GM18499 (cell line): Measurements from ENCODE around the gene ABCB6.

Experiments
- ATAC-seq: cut with Tn5 transposase; IDR thresholded peaks from one replicate; pipeline ENCODE4 v1.9.1; 2021; ENCODE audit warnings: moderate number of reproducible peaks; ENCODE audit not compliant: insufficient read depth, unreplicated experiment

Gene ABCB6

DNA sequence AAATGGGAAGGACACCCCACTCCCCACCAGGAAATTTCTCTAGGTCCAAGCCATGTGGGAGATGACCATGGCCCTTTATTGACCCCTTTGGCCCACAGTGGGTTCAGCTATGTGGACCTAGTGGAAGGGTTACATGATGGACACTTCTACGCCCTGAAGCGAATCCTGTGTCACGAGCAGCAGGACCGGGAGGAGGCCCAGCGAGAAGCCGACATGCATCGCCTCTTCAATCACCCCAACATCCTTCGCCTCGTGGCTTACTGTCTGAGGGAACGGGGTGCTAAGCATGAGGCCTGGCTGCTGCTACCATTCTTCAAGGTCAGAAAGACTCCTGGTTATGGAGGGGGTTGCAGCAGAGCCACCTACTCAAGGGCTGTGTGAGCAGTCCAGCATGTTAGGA is 27.8 kb upstream of the ABCB6 start:
- no peak for ATAC-seq

DNA sequence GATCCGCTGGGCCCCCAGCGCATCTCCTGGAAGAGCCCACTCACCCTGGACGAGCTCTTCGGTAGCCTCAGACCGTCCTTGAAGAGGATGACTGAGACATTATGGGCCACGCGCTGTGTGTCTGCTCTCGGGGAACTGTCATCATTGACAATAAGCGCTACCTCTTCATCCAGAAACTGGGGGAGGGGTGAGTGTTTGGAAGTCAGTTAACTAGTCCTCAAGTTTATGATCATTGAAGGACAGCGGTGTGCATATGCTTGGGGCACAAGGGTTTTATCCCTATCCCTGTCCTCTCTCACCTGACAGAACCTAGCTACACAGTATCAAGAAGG is 27.1 kb upstream of the ABCB6 start:
- ATAC-seq = no peak

DNA sequence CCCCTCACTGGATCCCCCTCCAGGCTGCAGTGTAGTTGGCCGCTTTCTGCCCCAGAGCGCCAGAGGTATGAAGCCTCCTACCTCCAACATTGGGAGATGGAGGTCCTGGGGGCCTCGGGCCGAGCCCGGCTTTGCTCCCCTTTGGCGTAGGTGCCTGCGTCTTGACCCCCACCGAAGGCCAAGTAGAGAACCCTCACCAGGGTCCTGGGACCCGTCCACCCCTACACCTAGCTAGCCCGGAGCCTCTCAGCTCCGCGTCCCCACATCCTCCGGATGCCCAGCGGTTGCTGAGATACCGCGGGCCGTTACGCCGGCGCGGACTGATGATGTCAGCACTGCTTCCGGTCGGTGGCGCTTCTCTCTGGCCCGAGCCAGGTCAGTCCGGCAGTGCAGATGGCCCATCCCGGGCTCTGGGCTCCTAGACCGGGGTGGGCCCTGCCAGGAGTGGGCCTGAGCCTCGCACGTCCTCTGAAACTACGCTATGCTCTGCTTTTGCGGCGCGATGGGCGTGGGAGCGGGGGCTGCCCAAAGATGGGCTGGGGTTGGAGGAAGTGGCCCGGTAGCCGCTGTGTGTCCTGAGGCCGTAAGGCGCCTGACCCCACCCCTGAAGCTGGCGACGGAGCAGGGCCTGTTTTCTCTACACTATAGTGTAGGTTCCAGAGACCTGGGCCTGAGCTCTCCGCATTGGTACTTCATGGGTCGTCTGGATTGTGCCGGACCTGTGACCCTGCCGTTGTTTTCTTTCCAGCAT is 26.6 kb upstream of the ABCB6 start, which contains the start of the genes GLB1L and STK16:
Gene GLB1L (minus strand): TSS at position 297 of the 751 bp plus-strand sequence. CDS start 1,871 bp downstream, outside the sequence.
Gene STK16 (plus strand): TSS at position 332 of the 751 bp plus-strand sequence. CDS start 521 bp downstream, outside the sequence.
- peak; percentile 51 for ATAC-seq

DNA sequence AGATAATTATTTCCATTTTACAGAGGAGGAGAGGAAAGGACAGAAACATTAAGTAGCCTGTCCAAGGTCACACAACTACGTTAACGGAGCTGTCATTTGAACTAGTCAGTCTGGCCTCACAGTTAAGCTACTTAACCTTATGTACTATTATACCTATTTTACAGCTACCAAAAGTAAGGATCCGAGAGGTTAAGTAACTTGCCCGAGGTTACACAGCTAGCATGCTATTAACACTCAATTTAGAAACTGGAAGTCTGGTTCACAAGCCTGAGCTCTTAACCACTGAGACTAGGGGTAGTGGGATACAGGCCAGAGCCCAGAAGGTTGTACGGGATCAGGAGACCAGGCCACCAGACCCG is 26.0 kb upstream of the ABCB6 start:
- no peak for ATAC-seq

DNA sequence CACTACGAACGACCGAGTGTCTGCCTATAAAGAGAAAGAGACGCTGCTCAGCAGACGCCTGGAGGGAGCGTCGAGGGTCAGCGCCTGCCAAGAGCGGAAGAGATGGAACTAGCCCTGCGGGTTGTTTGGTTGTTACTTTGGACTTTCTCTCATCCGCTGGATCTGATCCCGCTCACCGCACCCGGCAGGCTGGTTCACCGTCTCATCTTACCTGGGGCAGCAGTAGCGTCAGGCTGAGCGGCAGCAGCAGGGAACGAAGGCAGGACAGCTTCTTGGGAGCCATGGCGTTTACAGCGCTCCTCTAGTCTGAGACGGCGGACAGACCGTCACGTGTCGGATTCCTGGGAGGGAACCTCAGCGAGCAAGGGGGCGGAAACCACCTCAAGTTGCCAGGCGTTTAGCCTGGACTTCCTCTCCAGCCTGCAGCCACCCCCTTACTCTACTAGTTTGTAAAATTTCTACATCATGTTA is 24.6 kb upstream of the ABCB6 start:
- no peak for ATAC-seq

DNA sequence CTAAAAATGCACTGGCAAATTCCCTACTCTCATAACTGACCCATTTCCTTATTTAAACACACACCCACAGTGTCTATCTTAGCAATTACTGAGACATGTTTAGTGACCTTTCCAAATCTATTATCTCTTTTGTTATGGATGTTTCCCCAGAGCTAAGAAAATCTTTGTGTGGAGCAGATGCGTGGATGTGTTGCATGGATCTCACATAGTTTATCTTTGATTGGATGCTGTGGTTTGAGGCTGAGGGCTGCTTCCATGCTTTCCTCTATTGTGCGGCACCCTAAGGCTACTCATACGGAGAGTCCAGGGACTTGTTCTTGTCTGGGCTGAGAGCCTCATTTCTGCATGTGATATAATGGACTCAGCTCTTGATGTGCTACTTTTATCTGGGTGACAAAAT is 15.6 kb upstream of the ABCB6 start:
- no peak for ATAC-seq

DNA sequence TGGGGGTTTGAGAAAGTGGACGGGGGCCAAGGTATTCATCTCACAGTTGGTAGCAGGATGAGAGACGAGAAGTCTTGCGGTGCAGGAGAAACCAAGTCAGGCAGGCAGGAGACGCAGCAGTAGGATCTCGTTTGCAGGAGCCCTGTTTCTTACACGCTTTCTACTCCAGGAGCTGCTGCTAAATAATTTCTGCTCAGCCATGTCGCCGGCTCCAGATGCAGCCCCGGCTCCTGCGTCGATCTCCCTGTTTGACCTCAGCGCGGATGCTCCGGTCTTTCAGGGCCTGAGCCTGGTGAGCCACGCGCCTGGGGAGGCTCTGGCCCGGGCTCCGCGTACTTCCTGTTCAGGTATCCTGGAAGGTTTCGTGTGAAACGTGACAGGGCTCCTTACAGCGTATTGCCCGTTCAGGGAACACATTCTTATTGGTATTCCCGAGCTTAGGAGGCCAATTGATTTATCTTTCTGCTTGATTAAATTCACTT is 11.3 kb upstream of the ABCB6 start:
- ATAC-seq = no peak

DNA sequence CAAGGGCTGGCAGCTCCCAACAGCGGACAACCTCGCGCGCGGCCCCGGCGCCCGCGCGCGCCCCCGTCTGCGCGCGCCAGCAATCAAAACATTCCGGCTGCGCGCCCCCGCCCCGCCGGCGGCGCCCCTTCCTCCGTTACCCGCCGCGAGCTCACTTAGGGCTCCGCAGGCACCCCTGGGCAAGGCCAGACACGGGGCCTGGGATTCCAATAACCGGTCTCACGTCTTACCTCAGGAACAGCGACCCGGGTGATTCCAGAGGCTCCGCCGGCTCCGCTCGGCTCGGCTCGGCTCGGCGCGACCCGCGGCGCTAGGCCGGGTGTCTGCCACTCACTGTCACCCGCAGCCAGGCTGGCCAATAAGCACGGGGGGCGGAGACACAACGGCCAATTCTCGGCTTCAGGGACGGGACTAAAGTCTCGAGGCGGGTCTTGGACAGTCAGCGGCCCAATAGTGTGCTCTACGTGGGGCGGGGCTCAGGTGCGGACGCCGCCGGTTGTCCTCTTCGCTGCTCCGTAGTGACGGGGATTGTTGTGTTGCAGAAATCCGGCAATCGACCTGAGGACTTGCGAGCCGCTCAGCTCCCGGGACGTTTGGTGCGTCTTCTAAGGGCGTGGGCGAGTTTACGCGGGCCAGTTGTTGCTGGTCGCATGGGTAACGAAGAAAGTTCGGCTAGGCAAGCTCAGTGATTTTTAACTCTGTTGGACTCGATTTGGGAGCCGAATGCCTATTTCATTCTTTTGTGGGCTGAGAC is 10.7 kb upstream of the ABCB6 start, which contains the start of the genes ANKZF1 and ATG9A:
Gene ANKZF1 (plus strand): TSS at position 502 of the 754 bp plus-strand sequence. CDS start 452 bp downstream, outside the sequence.
Gene ATG9A (minus strand): TSS at position 332 of the 754 bp plus-strand sequence. CDS start 1,612 bp downstream, outside the sequence.
- peak; percentile 93 for ATAC-seq

DNA sequence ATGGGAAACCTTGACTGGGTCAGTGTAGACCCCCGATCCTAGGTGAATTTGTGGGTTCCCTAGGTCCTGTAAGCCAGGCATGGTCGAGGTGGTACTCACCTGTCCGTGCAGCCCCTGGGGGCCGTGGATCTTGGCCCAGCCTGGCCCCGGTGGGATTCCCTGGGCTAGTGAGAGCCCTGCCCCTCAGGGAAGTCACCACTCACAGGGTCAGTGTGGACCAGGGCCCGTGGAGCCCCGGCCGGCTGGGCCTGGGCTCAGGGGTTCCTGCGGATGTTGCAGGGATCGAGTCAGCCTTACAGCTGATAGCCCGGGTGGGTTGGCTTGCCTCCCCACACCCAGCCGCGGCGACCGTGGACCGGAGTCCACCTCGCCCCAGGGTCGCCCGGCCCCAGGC is 10.2 kb upstream of the ABCB6 start:
- peak; percentile 2 for ATAC-seq

DNA sequence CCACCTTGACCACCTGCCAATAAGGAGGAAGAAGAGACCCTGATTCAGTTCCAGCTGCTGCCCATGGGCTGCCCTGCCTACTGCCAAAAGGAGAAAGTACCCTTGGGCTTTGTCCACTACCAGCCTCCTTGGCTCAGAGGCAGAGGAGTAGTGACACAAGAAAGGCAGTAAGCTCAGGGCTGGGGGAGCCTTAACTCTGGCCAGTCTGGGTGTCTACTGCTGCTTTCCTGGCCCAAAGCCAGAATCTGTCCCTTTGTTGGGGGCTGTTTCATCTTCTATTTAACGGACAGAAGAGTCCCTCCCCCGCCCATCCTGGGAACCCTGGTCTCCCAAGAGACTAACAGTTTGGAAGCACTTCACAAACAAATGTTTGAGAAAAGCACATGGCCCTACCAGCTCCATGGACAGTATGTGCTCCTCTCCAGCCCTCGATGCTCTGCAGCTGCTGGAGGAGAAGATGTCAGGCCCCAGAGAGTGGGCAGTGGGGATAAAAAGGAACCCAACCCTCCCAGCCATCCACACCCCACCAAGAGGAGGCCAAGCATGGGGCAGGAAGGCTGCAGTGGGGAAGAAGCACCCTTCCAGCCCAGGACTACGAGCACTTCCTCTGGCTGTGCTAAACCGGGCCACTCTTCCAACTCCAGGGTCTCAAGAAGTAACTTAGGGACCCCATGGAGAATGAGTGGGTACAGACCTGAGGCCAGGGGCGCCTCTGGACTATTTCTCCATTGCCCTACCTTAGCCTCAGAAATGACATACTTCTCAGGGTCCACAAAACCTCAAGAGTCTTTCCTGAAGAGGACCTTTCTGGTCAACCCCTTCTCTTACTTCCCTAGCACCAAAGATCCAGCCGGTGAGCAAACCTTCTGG is 9.5 kb upstream of the ABCB6 start:
- ATAC-seq = no peak

DNA sequence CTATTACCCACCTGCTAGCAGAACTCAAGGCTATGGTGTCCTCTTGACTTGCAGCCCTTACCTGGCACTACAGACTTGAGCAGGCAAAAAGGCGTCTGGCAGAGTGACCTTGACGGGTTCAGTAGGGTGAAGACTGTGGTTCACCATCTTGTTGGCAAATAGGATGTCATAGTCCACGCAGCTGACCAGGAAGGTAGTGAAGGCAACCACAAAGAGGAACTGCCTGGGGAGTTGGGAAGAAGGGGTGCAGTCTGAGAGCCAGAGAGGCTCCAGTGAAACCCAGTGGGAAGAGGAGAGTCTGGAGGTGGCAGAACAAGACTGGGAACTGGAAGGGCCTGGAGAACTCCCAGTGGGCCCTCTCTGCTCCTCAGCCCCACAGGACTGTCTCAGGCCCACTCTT is 6.6 kb upstream of the ABCB6 start:
- no peak for ATAC-seq

DNA sequence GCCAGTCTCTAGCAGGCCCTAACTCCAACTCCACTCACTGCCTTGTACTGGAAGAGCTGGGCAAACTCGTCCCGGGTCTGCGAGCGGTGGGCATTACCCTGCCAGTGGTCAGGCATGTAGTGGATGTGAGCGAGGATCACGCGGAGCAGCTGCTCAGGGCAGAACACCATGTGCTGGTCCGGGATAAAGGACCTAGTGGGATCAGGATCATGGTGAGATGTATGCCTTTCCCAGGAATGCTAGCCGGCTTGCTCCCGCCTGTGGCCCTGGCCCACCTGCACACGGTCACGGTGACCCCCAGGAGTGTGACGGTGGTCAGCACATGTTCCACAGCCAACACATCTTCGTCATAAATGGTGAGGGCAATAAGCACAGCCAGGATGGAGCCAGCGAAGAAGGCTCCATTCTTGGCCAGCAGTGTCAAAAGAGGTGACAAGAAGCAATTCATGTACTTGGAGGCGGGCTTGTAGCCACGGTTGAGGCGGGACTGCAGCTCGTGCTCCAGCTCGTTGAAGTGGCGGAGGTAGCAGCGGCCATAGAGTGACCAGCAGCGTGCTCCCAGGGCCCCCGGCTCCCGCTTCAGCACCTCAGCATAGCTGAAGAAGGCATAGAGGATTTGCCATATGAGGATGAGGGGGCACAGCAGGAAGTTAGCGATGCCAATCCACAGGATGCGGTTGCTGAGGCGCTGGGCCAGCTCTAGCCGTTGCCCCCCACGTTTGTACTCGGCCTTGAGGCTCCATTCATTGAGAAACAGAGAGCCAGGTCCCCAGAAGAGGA is 5.3 kb upstream of the ABCB6 start:
- no peak for ATAC-seq

DNA sequence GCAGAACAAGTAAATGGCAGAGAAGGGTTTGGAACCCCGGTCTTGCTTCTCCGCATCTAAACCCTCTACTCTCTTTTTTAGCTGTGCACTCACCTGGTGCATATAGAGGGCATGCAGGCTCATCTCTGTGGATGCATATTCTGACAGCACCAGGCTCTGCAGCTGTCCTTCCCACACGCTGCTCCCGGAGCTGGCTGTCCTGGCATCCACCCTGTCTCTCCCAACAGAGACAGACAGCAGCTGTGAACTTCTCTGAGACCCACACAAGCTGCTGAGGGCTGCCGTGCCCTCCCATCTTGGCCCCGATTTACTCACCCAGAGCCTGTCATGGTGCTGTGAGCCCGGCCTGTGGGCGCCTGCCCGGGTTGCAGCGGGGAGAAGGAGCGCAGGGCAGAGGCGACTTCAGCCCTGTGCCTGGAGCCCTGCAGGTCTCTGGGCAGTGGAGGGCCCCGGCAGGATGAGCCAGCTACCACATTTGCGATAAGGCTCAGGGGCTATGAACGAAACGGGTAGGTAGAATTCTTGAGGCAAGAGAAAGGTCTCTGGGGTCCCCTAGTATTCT is 3.3 kb upstream of the ABCB6 start:
- ATAC-seq = no peak

DNA sequence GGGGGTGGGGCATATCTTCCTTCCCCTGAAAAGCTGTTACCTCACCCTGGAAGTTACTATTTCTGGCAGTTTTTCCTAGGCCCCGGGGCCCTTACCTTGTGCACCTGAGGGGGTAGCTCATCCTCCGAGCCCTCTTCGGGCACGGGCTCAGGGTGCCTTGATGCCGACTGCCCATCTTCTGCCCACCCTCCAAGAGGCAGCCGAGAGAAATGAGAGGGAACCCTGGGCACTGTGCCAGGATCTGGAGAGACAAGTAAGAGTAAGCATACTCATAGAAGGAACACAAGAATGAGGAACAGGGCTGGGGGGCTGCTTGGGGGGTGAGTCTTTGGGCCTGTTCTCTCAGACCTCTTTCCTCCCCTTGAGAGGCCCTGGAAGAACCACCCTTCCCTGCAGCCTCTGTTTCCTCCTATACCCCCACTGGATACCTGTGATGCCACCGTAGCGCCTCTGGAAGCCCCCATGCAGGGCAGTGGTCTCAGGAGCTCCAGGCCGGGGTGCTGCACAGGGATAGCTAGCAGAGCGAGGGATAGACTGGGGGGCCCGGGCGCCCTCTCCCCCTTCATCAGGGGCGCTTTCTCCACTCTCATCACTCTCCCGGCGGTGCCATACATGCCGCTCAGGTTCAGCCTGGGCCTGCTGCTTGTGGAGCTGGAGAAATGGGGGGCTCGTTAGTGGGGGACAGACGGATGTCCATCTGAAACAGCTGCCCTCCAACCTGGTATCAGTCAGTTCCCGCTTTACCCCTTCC is 2.1 kb upstream of the ABCB6 start:
- no peak for ATAC-seq

DNA sequence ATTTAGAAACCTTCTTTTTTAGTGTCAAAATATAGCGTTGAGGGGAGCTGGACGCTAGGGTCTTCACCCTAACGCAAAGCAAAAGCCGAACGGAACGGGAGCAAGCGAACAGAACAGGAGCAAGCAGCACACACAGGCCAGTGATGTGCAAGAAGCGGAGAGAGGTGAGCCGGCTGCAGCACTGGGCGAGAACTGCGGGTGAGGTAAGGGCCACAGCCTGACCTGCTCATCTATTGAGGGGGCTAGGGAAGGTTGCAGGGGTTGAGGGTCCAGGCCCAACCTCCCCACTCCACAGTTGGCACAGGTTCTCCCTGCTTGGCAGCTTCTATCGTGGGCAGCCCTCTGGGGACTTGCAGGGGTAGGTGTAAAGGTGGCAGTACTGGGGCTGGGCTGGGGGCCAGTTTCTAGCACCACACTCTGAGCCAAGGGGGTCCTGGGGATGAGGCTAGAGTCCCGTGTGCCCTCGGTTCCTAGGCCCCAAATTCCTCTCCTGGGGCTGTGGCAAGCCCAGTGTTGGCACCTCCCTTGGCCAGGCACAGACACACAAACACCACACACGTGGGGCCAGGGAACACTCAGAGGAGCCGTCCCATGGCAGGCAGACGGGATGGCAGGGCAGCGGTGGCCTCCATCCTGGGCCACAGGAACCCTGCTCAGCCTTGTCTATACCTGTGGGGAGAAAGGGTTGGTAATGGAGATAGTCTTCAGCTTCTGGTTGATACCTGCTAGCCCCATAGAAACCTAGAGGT is 1.2 kb upstream of the ABCB6 start:
- no peak for ATAC-seq

DNA sequence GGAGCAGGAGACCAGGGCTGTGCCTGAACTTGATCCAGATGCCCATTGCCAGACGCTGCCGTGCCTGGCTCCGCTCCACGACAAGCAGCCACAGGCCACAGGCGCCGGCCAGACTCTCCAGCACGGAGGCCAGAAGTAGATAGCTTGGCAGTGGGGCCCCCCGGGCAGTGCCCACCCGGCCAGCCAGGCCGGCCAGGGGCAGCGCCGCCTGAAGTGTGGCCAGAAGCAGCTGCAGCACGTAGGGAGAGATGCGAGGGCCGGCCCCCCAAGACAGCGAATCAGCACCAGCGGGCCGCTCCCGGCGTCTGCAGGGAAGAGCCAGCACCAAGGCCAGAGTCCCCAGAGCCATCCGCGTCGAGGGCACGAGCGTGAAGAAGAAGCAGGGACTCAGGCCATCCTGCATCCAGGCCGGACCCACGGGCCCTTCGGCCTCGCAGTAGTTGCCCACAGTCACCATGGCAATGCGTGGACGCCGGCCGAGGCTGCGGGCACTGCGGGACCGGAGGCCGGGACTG is 484 bp downstream of the ABCB6 start:
- peak; percentile 11 for ATAC-seq

DNA sequence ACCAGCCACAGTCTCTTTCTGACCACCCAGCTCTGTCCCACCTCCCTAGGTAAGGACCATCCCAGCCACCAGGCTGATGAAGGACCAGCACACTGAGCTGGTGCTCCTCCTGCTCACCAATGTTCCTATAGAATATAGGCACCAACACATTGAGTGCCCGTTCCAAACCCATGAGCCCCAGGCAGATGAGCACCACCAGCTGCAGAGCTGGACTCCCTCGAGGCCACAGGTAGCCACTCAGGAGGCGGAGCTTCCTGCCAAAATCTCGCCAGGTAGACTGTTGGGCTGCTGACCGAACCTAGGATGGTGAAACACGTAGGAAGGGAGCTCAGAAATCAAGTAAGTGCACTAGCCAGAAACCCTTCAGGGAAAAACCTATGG is 2.2 kb downstream of the ABCB6 start:
- ATAC-seq = no peak
